HG02763 (cell line): ENCODE results near the gene AGPAT4.

Experiments used
- ATAC-seq: cut with Tn5 transposase; IDR thresholded peaks from one replicate; pipeline ENCODE4 v1.9.1; 2021; ENCODE audit warnings: mild to moderate bottlenecking, moderate library complexity; ENCODE audit not compliant: unreplicated experiment

The AGPAT4 gene

GRCh38 chr6:161142957-161143296 is 130.9 kb downstream of the AGPAT4 start:
- ATAC-seq: no peak

GRCh38 chr6:161141173-161141572 is 132.7 kb downstream of the AGPAT4 start:
- ATAC-seq: no peak

- no peak for ATAC-seq
Observed at GRCh38 chr6:161140554-161140875, 133.3 kb downstream of the AGPAT4 start.

- ATAC-seq: no peak
Observed at GRCh38 chr6:161139766-161140553, 133.9 kb downstream of the AGPAT4 start.

- ATAC-seq: no peak
Observed at GRCh38 chr6:161139304-161139765, 134.5 kb downstream of the AGPAT4 start.

GRCh38 chr6:161138543-161139303 is 135.1 kb downstream of the AGPAT4 start:
- no peak for ATAC-seq

GRCh38 chr6:161137839-161138542 is 135.9 kb downstream of the AGPAT4 start:
- no peak for ATAC-seq

- ATAC-seq: no peak
Observed at GRCh38 chr6:161137320-161137719, 136.5 kb downstream of the AGPAT4 start.

GRCh38 chr6:161136655-161137054 is 137.2 kb downstream of the AGPAT4 start:
- no peak for ATAC-seq

- ATAC-seq: no peak
Observed at GRCh38 chr6:161135695-161136591, 137.9 kb downstream of the AGPAT4 start.

- ATAC-seq: no peak
Observed at GRCh38 chr6:161134550-161135298, 139.1 kb downstream of the AGPAT4 start.

- no peak for ATAC-seq
Observed at GRCh38 chr6:161133963-161134362, 139.9 kb downstream of the AGPAT4 start.

- no peak for ATAC-seq
Observed at GRCh38 chr6:161132384-161132783, 141.5 kb downstream of the AGPAT4 start.

- no peak for ATAC-seq
Observed at GRCh38 chr6:161130967-161131766, 142.7 kb downstream of the AGPAT4 start.

- no peak for ATAC-seq
Observed at GRCh38 chr6:161130541-161130940, 143.3 kb downstream of the AGPAT4 start.

GRCh38 chr6:161128680-161129196 is 145.1 kb downstream of the AGPAT4 start:
- ATAC-seq: no peak

GRCh38 chr6:161128230-161128629 is 145.6 kb downstream of the AGPAT4 start:
- ATAC-seq: no peak

- no peak for ATAC-seq
Observed at GRCh38 chr6:161127071-161127740, 146.7 kb downstream of the AGPAT4 start.
